Tracheal epithelial cell (primary cell): ENCODE measurements around the gene MSTO1. TPM values are rescaled to one million over a fixed set of nuclear protein-coding genes. Genes with fewer than 3 reads are reported as not detected.

Source experiments
- total RNA-seq: library from RNA; depleted of rRNA; stranded (reverse); fragments of >200 nt; gene quantifications from 2 replicates; pipeline ENCODE4 v1.2.1, GENCODE V29; 2014

The MSTO1 gene
- 20.9 and 22.9 TPM in 2 replicates for total RNA-seq

GRCh38 chr1:155609515-155610256, at the start of gene MSTO1:
Gene MSTO1, plus strand, starts transcription at chr1:155610218. Its CDS starts 31 bp downstream, at chr1:155610249.

GRCh38 chr1:155562581-155563376, 47.2 kb upstream of the MSTO1 start, which contains the start of gene ASH1L:
Gene ASH1L, minus strand, starts transcription at chr1:155562803. Its CDS starts 41,284 bp downstream, at chr1:155521519.

Other genes with a start within 250 kb of the MSTO1 start
- 12.0 and 21.1 TPM in 2 replicates for gene ASH1L, start 47.4 kb upstream of the MSTO1 start, total RNA-seq
- gene YY1AP1, start 78.6 kb downstream of the MSTO1 start, total RNA-seq: 37.4 and 56.9 TPM in 2 replicates
- gene DAP3, start 78.9 kb downstream of the MSTO1 start, total RNA-seq: 77.6 and 78.6 TPM in 2 replicates
- 16.0 and 17.4 TPM in 2 replicates for gene GON4L, start 247.0 kb downstream of the MSTO1 start, total RNA-seq
- gene SYT11, start 249.3 kb downstream of the MSTO1 start, total RNA-seq: 0.21 and 3.4 TPM in 2 replicates